Myocyte (in vitro differentiated cells): ENCODE results near the gene COL7A1. TPM values are rescaled to one million over a fixed set of nuclear protein-coding genes. Genes with fewer than 3 reads are reported as not detected.
A peak's percentile ranks its signal among the peaks of the same experiment; 100 is the strongest.
"Not testable (repeated sequence)": the region's sequence is repeated elsewhere in the genome, so short reads cannot be mapped to it uniquely, and the experiment has no call there.

Experiments
- DNase-seq: peaks from one replicate; pipeline ENCODE4 v3.0.0-alpha.2; 2012; ENCODE audit warnings: low read depth
- total RNA-seq: library from RNA; depleted of rRNA; stranded (reverse); fragments of >200 nt; gene quantifications from 2 replicates; pipeline ENCODE4 v1.2.3, GENCODE V29; 2014

COL7A1 gene
- total RNA-seq, 1 donor from 2014 or later: 7.1 TPM

DNA sequence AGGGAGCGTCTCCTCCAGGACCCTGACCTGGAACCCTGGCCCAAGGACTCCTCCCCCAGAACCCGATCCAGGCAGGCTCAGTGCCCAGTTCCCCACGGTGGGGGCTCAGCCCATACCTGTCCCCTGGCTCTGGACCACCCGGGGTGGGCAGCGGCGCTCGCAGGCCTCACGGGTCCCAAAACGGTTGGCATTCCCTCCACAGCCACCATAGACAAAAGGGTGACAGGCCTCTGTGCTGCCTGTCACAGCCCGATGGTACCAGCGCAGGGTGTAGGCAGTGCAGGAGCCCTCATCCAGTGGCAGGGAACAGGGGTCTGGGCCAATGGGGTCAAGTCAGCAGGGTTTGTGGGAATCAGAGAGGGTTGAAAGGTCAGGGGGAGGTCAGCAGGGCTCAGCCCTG, 30.5 kb downstream of the COL7A1 start:
- no peak for DNase-seq

- DNase-seq: peak; percentile 85
Measured at GRCh38 chr3:48564022-48564421, 31.1 kb downstream of the COL7A1 start.

DNA sequence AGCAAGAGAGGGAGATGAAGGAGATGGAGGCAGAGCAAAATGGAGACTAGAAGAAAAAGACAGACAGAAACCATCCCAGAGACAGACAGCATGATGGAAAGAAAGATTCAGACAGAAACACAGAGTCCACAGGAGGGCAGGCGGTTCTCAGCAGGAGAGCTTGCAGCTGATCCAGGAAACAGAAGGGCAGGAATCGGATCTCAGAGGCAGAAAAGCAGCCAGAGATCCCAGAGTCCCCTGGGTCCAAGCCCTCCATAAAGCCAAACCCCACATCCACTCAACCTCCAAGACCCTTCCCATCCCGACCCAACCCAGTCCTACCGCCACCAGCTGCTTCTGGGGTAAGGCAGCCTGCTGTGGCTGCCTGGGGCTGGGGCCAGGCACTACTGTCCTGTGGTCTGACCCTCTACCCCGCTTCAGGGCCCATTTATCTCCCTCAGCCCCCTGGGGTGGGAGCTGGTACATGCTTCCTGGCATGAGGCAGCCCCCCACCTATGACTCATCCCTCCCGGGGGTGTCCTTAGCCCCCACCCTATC, 31.7 kb downstream of the COL7A1 start, which contains the start of gene UCN2:
UCN2 (minus strand) TSS at position 400 of the 537 bp plus-strand sequence. CDS start 657 bp downstream, outside the sequence.
- DNase-seq: peak; percentile 60

DNA sequence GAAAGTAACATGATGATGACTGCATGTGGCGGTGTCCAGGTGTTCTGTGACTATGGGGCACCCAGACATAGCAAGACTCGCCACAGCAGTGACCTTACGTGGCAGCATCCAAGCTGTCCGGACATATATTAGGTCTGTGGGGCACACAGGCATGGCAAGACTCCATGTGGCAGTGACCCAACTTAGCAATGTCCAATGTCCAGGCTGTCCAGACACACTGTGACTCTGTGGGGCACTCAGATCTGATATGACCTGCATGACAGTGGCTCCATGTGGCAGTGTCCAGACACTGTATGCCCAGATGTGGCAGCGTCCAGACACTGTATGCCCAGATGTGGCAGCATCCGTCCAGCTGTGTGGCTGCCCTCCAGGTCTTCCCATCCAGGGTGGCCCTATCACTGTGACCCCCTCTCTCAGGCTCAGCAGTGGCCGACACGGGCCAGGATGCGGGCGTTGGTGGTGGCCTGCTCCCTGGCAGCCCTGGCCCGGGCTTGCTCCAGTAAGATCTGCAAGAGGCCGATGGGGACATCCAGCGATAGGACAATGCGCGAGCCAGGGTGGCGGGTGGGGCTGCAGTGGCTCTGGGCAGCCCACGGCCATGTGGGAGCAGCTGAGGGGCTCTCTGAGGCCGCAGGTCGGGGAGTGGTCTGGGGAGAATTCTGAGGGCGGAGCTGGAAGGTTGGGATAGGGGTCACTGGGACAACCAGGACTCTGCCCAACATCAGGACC, 32.6 kb downstream of the COL7A1 start:
- no peak for DNase-seq

- peak; percentile 88 for DNase-seq
Measured at GRCh38 chr3:48561045-48561736, 33.9 kb downstream of the COL7A1 start.

- DNase-seq: peak; percentile 76
Measured at GRCh38 chr3:48560648-48561018, 34.5 kb downstream of the COL7A1 start.

- no peak for DNase-seq
Measured at GRCh38 chr3:48558493-48559134, 36.5 kb downstream of the COL7A1 start.

GRCh38 chr3:48556796-48557626, 38.1 kb downstream of the COL7A1 start, which contains the start of gene PFKFB4:
Gene PFKFB4, minus strand, starts transcription at chr3:48556803. Its CDS starts 26 bp downstream, at chr3:48556777.
- DNase-seq: peak; percentile 99

DNA sequence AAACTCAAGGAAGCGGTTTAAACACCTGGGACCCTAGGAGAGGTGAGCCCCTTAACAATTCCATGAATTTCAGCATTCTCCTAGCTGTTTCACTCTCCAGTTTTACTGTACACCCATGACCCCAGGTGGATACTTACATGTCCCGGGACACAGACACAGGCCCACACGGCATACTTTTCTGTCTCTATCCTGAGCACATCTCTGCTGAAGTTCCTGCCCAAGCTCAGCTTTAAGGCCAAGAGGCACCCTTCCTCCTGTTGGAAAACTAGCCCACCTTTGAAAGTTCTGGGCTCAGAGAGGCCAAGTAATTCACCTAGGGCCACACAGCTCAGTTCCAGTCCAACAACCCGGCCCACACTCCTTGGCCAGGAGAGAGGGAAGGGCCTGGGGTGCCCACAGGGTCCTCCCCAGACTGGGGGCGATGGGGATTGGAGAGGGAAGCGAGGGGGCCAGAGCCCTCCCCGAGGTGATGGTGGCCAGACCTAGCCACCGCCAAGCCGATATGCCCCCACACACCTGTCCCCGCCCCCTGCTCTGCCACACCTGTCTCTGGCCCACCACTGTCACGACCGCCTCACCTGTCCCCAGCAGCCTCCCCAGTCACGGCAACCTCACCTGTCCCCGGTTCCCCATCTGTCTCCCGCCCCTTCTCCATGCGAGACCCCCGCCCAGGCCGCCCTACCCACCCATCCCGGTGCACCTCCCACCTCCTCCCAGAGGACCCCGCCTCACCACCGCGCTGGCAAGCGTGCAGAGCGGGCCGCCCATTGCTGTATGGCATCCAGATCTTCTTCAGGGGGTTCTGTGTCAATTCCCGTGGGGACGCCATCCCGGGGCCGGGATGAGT, 39.0 kb downstream of the COL7A1 start:
- no peak for DNase-seq

DNA sequence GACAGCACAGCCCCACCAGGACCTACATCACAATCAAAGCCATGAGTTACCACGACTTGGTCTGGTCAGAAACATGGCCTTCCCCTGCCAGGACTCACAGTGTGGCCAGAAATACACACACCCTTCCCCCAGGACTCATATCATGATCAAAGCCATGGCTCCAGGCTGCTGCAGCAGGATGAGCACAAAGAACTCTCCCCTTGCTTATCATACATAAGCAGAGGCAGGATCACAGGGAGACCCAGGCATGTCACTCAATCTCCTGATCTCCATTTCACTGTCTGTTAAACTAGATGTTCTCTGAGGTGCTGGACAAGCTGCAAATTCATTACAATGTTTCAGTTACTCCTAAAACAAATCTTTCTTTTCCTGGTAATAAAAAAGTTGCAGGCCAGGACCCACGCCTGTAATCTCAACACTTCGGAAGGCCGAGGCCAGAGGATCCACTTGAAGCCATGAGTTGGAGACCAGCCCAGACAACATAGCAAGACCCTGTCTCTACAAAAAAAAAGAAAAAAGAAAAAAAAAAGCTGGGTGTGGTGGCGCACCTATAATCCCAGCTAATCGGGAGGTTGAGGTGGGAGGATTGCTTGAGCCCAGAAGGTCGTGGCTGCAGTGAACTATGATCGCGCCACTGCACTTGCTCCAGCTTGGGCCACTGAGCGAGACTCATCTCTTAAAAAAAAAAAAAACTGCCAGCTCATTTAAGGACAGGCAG, 39.7 kb downstream of the COL7A1 start:
- DNase-seq: no peak

DNA sequence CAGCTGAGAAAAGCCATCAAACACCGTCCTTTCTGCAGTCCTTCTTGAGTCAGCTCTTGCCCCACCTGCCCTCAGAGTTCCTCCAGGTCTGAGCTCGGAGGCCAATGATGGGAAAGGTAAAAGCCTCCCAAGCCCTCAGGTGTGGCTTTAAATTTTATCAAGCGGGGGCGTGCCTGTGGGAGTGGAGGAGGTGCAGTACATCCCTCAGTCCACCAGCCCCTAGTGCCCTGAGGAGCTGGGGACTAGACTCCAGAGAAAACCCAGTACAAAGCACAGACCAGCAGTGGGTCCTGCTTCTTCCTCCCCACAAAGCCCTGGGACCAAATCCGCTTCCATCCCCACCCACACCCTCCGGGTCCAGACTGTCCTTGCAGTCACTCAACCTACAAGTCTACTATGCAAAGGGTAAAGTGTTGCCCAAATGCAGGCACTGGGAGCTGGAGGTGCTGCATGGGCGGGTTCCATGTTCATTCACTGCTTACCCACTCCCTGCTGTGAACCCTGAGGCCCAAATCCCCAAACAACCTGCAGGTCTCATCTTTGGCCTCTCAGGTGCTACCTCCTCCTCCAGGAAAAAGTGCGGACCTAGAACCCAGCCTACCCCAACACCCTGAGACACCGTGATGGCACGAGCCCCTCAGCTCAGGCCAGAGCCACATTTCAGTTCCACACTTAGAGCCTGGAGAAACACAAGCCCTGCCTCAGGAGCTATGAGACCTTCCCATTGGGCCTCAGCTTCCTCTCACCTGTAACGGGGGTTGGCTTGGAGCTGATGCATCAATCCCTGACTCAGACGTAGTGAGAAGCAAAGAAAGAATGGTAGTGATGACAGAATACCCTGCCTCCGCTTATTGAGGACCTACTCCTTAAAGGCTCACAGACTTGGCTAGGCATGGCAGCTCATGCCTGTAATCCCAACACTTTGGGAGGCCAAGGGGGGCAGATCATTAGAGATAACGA, 41.0 kb downstream of the COL7A1 start:
- DNase-seq: no peak

- DNase-seq: no peak
Measured at GRCh38 chr3:48553361-48553760, 41.8 kb downstream of the COL7A1 start.

GRCh38 chr3:48552111-48552951, 42.8 kb downstream of the COL7A1 start:
- peak; percentile 50 for DNase-seq

DNA sequence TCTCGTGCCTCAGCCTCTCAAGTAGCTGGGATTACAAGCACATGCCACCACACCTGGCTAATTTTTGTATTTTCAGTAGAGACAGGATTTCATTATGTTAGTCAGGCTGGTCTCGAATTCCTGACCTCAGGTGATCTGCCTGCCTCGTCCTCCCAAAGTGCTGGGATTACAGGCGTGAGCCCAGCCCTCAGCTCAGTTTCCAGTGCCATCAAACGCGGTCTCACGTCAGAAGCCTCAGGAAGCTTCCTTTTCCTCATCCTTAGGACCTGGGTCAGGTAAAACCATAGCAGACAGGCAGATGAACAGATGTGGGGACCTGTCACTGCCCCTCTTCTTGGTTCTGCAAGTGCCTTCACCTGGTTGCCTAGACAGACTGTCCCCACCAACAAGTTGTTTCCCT, 43.5 kb downstream of the COL7A1 start:
- not testable (repeated sequence) for DNase-seq

DNA sequence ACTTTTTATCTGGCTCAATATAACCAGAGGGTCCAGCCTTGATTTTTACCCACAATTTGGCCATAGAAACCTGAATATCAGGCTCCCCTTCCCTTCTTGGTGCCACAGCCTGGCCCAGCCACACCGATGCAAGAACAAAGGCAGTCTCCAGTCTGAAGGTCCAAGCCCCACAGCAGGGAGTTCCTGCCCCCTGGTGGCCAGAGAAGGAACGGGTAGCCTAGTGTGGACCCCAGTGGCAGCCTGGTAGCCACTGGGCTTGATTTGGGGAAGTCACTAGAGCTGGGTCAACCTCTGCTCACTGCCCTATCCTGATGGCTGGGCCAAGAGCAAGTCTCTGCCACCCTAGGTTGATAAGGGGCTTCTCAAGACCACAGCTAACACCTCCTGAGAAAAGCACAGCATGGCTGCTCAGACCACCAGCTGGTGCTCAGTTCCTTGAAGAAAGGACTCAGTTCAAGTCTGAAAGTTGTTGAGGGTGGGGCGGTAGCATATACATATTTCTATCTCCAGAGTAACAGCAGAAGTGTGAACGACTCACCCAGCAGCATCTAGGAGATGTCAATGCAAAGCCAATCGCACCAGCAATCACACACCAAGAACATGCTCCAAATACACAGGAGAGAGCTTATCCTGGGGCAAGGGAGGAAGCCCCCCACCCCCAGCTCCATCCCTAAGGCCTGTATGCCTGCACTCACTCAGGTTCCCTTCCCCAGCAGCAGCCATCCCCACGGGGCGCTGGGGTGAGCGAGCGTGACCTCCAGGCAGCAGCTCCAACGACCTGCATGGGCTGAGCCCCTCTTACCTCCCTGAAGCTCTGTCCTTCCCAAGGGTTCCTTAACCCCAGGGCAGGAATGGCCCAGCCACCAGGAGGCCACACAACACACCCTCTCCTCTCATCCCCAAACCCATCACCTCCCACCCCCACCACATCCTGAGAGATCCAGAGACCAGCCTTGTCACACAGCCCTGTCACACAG, 46.1 kb downstream of the COL7A1 start:
- DNase-seq: peak; percentile 86

DNA sequence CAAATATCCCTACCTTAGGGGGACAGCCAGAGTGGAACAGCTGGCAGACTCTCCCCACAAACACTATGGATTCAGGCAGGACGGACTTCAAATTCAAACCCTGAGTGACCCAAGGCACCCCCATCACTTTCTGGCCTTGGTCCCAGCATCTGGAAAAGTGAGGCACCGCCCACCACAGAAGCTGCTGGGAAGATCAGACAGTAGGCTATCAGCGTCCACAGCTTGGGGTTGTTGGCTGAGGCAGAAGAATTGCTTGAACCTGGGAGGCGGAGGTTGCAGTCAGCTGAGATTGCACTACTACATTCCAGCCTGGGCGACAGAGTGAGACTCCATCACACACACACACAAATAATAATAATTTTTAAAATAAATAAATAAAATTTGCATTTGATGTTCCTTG, 47.0 kb downstream of the COL7A1 start:
- DNase-seq: no peak
